ENCODE results near the gene ADORA2A.

DNA sequence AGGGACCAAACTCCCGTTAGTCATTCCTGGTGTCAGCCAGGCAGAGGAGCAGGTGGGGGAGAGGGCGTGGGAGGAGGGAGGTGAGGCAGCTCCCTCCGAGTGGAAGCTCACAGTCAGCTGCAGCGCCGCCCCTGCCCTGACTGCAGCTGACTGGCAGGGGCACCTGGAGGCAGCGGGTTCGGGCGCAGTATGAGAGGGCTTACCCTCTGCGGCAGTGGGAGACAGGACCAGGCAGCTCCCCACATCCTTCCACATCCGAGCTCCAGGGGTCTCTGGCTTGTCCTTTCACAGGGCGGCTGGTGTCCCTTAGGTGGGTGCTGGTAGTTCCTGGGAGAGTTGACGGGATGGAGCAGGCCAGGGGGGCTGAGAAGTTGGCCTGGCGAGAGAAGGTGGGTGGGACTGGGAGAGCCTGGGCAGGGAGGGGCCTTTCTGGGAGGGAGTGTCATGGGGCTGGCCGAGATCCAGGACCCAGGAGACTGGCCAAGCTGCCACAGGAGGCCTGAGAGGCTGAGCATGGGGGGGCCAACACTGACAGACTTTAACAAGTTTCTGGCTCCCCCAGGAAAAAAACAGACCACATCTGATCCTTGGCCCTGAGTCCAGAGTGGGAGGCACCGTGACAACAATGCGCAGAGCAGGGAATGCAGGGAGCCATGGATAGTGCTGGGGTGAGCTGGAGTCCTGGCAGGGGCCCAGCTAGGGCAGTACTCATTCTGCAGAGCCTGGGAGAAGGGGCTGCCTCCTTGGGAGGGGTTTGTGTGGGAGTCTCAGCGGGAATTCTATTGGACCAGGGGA lies 4.9 kb downstream of the ADORA2A start:
- TF ChIP-seq EZH2phosphoT487 (IDR thresholded peaks at IDR 0.05; ENCODE audit: borderline replicate concordance, low read length) = no peak
- TF ChIP-seq, protein P1, sequence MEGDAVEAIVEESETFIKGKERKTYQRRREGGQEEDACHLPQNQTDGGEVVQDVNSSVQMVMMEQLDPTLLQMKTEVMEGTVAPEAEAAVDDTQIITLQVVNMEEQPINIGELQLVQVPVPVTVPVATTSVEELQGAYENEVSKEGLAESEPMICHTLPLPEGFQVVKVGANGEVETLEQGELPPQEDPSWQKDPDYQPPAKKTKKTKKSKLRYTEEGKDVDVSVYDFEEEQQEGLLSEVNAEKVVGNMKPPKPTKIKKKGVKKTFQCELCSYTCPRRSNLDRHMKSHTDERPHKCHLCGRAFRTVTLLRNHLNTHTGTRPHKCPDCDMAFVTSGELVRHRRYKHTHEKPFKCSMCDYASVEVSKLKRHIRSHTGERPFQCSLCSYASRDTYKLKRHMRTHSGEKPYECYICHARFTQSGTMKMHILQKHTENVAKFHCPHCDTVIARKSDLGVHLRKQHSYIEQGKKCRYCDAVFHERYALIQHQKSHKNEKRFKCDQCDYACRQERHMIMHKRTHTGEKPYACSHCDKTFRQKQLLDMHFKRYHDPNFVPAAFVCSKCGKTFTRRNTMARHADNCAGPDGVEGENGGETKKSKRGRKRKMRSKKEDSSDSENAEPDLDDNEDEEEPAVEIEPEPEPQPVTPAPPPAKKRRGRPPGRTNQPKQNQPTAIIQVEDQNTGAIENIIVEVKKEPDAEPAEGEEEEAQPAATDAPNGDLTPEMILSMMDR (IDR thresholded peaks at IDR 0.05; ENCODE audit: low read depth, low read length, poor library complexity, severe bottlenecking) = no peak
